Measurements from ENCODE around the gene HIRIP3. TPM values are rescaled to one million over a fixed set of nuclear protein-coding genes. Genes with fewer than 3 reads are reported as not detected.
"Not testable (repeated sequence)": the region's sequence is repeated elsewhere in the genome, so short reads cannot be mapped to it uniquely, and the experiment has no call there.

Gene HIRIP3
- total RNA-seq (2014; rRNA removed; shearing (Covaris generic)): 6.6 and 9.8 TPM in 2 replicates
- 8.5 and 12.1 TPM in 2 replicates for polyA plus RNA-seq (2015; cell fraction: cytosol; rRNA removed)
- polyA plus RNA-seq (2015; cell fraction: nucleus; rRNA removed): 2.8 and 4.0 TPM in 2 replicates

- peak; percentile 82 for DNase-seq (ENCODE audit: low read depth, low spot score)
- in situ Hi-C loops (cut with HindIII; ENCODE audit: low pct_unique_long_range_greater_than_20kb, low sequenced_read_pairs): no loop called here
Measured at GRCh38 chr16:29995324-29995910, at the start of gene HIRIP3. Gene HIRIP3, minus strand, starts transcription at chr16:29995617. Its CDS starts 12 bp downstream, at chr16:29995605.

- peak; percentile 42 for DNase-seq (ENCODE audit: low read depth, low spot score)
- in situ Hi-C loops (cut with HindIII; ENCODE audit: low pct_unique_long_range_greater_than_20kb, low sequenced_read_pairs): no loop called here
Measured at GRCh38 chr16:30041841-30042240, 46.4 kb upstream of the HIRIP3 start.

GRCh38 chr16:30040690-30041089, 45.3 kb upstream of the HIRIP3 start:
- DNase-seq (ENCODE audit: low read depth, low spot score); in situ Hi-C loops (cut with HindIII; ENCODE audit: low pct_unique_long_range_greater_than_20kb, low sequenced_read_pairs): not testable (repeated sequence)

- no peak for DNase-seq (ENCODE audit: low read depth, low spot score)
- in situ Hi-C loops (cut with HindIII; ENCODE audit: low pct_unique_long_range_greater_than_20kb, low sequenced_read_pairs): no loop called here
Measured at GRCh38 chr16:30040221-30040620, 44.8 kb upstream of the HIRIP3 start.

- in situ Hi-C loops (cut with HindIII; ENCODE audit: low pct_unique_long_range_greater_than_20kb, low sequenced_read_pairs): no loop called here
- DNase-seq (ENCODE audit: low read depth, low spot score): no peak
Measured at GRCh38 chr16:30033270-30033669, 37.9 kb upstream of the HIRIP3 start.

GRCh38 chr16:30032083-30032819, 36.8 kb upstream of the HIRIP3 start:
- in situ Hi-C loops (cut with HindIII; ENCODE audit: low pct_unique_long_range_greater_than_20kb, low sequenced_read_pairs): no loop called here
- DNase-seq (ENCODE audit: low read depth, low spot score): peak; percentile 76

- in situ Hi-C loops (cut with HindIII; ENCODE audit: low pct_unique_long_range_greater_than_20kb, low sequenced_read_pairs): no loop called here
- no peak for DNase-seq (ENCODE audit: low read depth, low spot score)
Measured at GRCh38 chr16:30031477-30031918, 36.1 kb upstream of the HIRIP3 start.

GRCh38 chr16:30030841-30031413, 35.5 kb upstream of the HIRIP3 start, which contains the start of gene TLCD3B:
Gene TLCD3B, minus strand, starts transcription at chr16:30031271. Its CDS starts 744 bp downstream, at chr16:30030527.
- in situ Hi-C loops (cut with HindIII; ENCODE audit: low pct_unique_long_range_greater_than_20kb, low sequenced_read_pairs): no loop called here
- no peak for DNase-seq (ENCODE audit: low read depth, low spot score)

- in situ Hi-C loops (cut with HindIII; ENCODE audit: low pct_unique_long_range_greater_than_20kb, low sequenced_read_pairs): no loop called here
- no peak for DNase-seq (ENCODE audit: low read depth, low spot score)
Measured at GRCh38 chr16:30030011-30030685, 34.7 kb upstream of the HIRIP3 start.

- in situ Hi-C loops (cut with HindIII; ENCODE audit: low pct_unique_long_range_greater_than_20kb, low sequenced_read_pairs): no loop called here
- DNase-seq (ENCODE audit: low read depth, low spot score): no peak
Measured at GRCh38 chr16:30028438-30029076, 33.1 kb upstream of the HIRIP3 start.

GRCh38 chr16:30027588-30028437, 32.4 kb upstream of the HIRIP3 start:
- in situ Hi-C loops (cut with HindIII; ENCODE audit: low pct_unique_long_range_greater_than_20kb, low sequenced_read_pairs): no loop called here
- no peak for DNase-seq (ENCODE audit: low read depth, low spot score)

- in situ Hi-C loops (cut with HindIII; ENCODE audit: low pct_unique_long_range_greater_than_20kb, low sequenced_read_pairs): no loop called here
- no peak for DNase-seq (ENCODE audit: low read depth, low spot score)
Measured at GRCh38 chr16:30026449-30026848, 31.0 kb upstream of the HIRIP3 start.

GRCh38 chr16:30025574-30025973, 30.2 kb upstream of the HIRIP3 start:
- in situ Hi-C loops (cut with HindIII; ENCODE audit: low pct_unique_long_range_greater_than_20kb, low sequenced_read_pairs): no loop called here
- DNase-seq (ENCODE audit: low read depth, low spot score): no peak

- in situ Hi-C loops (cut with HindIII; ENCODE audit: low pct_unique_long_range_greater_than_20kb, low sequenced_read_pairs): no loop called here
- DNase-seq (ENCODE audit: low read depth, low spot score): no peak
Measured at GRCh38 chr16:30025156-30025555, 29.7 kb upstream of the HIRIP3 start.

GRCh38 chr16:30024451-30024850, 29.0 kb upstream of the HIRIP3 start:
- in situ Hi-C loops (cut with HindIII; ENCODE audit: low pct_unique_long_range_greater_than_20kb, low sequenced_read_pairs): no loop called here
- no peak for DNase-seq (ENCODE audit: low read depth, low spot score)

- in situ Hi-C loops (cut with HindIII; ENCODE audit: low pct_unique_long_range_greater_than_20kb, low sequenced_read_pairs): no loop called here
Measured at GRCh38 chr16:30023586-30023985, 28.2 kb upstream of the HIRIP3 start.

GRCh38 chr16:30022887-30023286, 27.5 kb upstream of the HIRIP3 start, which contains the start of gene C16orf92:
Gene C16orf92, plus strand, starts transcription at chr16:30023198. Its CDS starts 143 bp downstream, at chr16:30023341.
- in situ Hi-C loops (cut with HindIII; ENCODE audit: low pct_unique_long_range_greater_than_20kb, low sequenced_read_pairs): no loop called here

More at GRCh38 chr16:30023586-30023985, 28.2 kb upstream of the HIRIP3 start:
- DNase-seq (ENCODE audit: low read depth, low spot score): no peak

More at GRCh38 chr16:30022887-30023286, 27.5 kb upstream of the HIRIP3 start, which contains the start of gene C16orf92:
- no peak for DNase-seq (ENCODE audit: low read depth, low spot score)
